Measurements from ENCODE around the gene HBA2. TPM values are rescaled to one million over a fixed set of nuclear protein-coding genes. Genes with fewer than 3 reads are reported as not detected.

HBA2 gene
- total RNA-seq, 1 experiment from 2014 or later: not detected

GRCh38 chr16:140175-140857 lies 32.4 kb upstream of the HBA2 start:
- no peak overlapping the region for H4K5ac ChIP-seq (ENCODE audit: insufficient read length, low read depth, low read length)
- H3K18ac ChIP-seq (ENCODE audit: insufficient read length, low read depth, low read length): no peak overlapping the region
- no peak overlapping the region for H3K56ac ChIP-seq (ENCODE audit: insufficient read length, low read depth, low read length)
- H3K9me3 ChIP-seq (ENCODE audit: control insufficient read depth, low read depth, low read length): no peaks in the 10 kb centered on the region
- H3K9ac ChIP-seq (ENCODE audit: extremely low read depth, insufficient read length, low read length): no peak overlapping the region
- H2BK12ac ChIP-seq (ENCODE audit: insufficient read length, low read depth, low read length): no peak overlapping the region
- no peak overlapping the region for H3T11ph ChIP-seq (ENCODE audit: low read length)
- H2BK20ac ChIP-seq (ENCODE audit: low read depth, low read length, poor library complexity, severe bottlenecking): no peak overlapping the region
- H3K4me1 ChIP-seq (ENCODE audit: insufficient read depth, low read length): no peaks in the 10 kb centered on the region
- no peak overlapping the region for H2BK15ac ChIP-seq (ENCODE audit: low read depth, low read length)
- no peak overlapping the region for H4K91ac ChIP-seq (ENCODE audit: insufficient read length, low read depth, low read length)
- H3K23ac ChIP-seq (ENCODE audit: insufficient read length, low read depth, low read length): no peak overlapping the region
- no peak overlapping the region for H2BK120ac ChIP-seq (ENCODE audit: low read depth, low read length, poor library complexity, severe bottlenecking)
- no peak overlapping the region for H2BK5ac ChIP-seq (ENCODE audit: insufficient read length, low read length)
- Mint-ChIP-seq H3K4me1 (no peaks in the 10 kb centered on the region; a peak in 1 of 4 replicates), H3K36me3 (ENCODE audit: insufficient read depth in 1 of 3, low read depth in 3 of 3) (peaks cover 0 to 2% (median 0%) of the 10 kb centered on the region in 3 experiments; a peak in 2 of 7 replicates), H3K9me3 (no peaks in the 10 kb centered on the region), H3K27me3 (ENCODE audit: low read depth) (peaks cover 16% of the 10 kb centered on the region), H3K4me3 (peak overlapping the region in 1 of 2 experiments; percentile 3; a peak in 1 of 5 replicates), H3K27ac (no peak overlapping the region)
- H3K14ac ChIP-seq (ENCODE audit: insufficient read depth, low read length): no peak overlapping the region
- H3K23me2 ChIP-seq (ENCODE audit: insufficient read length, low read depth, low read length, poor library complexity, severe bottlenecking): no peaks in the 10 kb centered on the region
- no peak for DNase-seq
- WGBS (ENCODE audit: extremely low coverage, insufficient read length, low lambda C conversion rate): no CpG with 5 or more reads among the region's 10 CpGs
- H2AFZ ChIP-seq (ENCODE audit: low read length): no peak overlapping the region
- H3K27me3 ChIP-seq (ENCODE audit: insufficient read depth, low read length): no peaks in the 10 kb centered on the region; the same call in 1 of the 2 replicates
- no peaks in the 10 kb centered on the region for H3K79me1 ChIP-seq (ENCODE audit: insufficient read depth, low read depth, low read length, poor library complexity, severe bottlenecking)
- no peaks in the 10 kb centered on the region for H3K79me2 ChIP-seq (ENCODE audit: insufficient read depth, low read length)
- no peak overlapping the region for H3K27ac ChIP-seq (ENCODE audit: insufficient read length, low read depth, low read length)
- H3K4me2 ChIP-seq (ENCODE audit: insufficient read depth, insufficient read length, low read length): no peak overlapping the region
- no peak overlapping the region for H3K4ac ChIP-seq (ENCODE audit: low read depth, low read length)
- peak; percentile 29; the same call in 1 of the 3 replicates for TF ChIP-seq CTCF (conservative IDR thresholded peaks at IDR 0.05)
- no peak overlapping the region for H4K8ac ChIP-seq (replicated peaks; ENCODE audit: insufficient read length, low read depth, low read length)
- no peaks in the 10 kb centered on the region for H4K20me1 ChIP-seq (ENCODE audit: control insufficient read depth, insufficient read depth, insufficient read length)
- H2AK5ac ChIP-seq (ENCODE audit: insufficient read length, low read length): no peak overlapping the region
